HG03045 (cell line): ENCODE data around the gene CPN2.

Experiments used
- ATAC-seq: cut with Tn5 transposase; IDR thresholded peaks from one replicate; pipeline ENCODE4 v1.9.1; 2021; ENCODE audit warnings: mild to moderate bottlenecking, moderate library complexity; ENCODE audit not compliant: unreplicated experiment

The CPN2 gene

DNA sequence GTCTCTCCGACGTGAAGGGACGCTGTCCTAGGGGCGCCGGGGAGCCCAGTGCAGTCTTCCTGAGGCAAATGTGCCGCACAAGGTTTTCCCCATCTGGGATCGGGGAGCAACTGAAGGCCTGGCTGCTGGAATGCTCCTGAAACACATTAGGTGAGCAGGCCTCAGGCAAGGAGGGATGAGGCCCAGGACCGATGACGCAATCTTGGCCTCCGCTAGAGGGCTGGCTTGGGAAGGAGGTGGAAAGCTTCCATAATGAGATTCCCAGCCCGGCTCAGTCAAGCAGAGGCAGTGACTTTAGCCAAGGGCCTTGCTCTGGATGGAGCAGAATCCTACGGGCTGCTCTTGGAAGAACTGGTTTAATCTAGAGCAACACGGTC, 50.8 kb downstream of the CPN2 start:
- no peak for ATAC-seq

DNA sequence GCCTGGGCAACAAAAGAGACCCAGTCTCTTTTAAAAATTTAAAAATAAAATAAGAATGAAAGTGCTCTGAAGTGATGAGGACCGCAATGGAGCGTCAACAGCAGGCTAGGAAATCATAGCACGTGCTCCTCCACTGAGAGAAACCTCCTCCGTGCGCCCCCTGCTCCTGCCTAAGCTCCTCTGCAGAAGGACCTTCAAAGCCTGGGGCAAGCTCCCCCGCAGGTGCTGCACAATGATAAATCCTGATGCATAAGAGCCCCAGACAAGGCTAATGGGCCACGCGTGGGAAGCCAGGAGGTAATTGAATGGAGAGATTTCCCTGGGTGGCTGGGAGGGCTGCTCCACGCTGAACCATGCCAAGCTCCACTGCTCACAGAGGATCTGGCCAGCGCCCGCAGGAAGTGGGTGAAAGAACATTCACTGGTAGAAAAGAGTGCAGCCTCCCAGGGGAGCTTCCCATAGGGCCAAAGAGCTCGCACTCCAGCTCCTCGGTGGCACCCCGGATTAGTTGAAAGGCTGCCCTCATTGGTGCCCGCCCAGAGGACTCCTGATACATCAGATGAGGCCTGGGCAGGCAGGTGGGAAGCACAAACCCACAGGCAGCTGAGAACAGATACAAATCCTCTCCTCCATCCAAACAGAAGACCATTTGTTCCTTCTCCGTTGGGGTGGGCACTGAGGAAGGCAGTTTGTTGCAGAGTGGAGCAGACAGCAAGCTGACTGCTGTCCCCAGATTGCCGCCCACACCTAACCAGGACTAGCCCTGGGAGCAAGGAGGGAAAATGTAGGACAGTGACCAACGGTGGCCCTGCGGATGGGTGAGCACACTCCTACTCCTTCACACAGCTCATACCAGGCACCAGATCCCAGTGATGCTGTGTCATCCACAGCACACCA, 52.5 kb downstream of the CPN2 start:
- no peak for ATAC-seq

DNA sequence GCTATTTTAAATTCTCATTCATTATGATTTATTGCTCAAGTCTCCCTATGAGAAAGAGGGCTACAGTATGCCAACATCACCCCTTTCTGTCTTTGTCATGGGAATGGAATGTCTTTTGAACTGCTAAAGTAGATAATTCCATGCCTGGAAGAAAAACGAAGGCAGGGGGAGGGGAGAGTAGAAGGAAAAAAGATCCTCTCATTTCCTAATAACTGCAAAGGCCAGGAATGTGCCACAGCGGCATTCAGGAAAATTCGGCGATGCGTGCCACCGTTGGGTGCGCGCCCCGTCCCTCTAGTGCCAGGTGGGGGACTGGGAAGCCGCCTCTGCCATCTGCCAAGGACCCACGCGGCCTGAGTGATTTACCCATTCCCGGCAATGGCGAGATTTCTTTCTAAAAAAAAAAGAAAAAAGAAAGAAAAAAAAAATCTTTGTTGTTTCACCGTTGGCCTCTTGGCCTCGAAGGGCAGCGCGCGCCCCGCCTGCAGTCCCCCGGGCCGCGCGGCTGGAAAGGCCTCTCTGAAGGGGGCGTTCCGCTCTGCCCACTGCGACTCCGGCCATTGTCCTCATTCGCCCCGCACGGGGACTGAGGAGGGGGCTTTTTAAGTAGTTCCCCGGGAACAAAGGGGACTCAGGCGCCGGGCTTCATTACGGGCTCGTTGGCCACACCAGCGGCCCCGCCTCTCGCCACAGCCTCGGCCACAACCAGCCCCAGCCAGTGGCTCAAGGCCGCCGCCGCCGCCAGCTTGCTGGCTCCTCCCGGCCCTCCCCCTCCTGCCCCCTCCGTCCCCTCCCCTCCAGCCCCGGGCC, 54.5 kb downstream of the CPN2 start:
- ATAC-seq, result no peak

DNA sequence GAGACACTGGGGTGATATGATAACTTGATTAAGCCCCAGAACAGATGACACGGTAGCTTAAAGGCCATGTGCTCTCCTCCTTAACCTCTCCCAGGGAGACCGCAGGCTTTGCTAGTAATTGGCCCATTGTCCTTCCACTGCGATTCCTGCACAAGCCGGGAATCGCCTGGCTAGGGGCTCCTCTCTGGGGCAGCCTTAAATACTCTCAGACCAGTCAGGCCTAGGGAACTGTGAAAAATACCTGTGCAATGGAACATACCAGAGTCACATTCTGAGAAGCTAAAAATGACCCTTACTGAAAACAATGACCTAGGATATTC, 56.3 kb downstream of the CPN2 start:
- no peak for ATAC-seq

DNA sequence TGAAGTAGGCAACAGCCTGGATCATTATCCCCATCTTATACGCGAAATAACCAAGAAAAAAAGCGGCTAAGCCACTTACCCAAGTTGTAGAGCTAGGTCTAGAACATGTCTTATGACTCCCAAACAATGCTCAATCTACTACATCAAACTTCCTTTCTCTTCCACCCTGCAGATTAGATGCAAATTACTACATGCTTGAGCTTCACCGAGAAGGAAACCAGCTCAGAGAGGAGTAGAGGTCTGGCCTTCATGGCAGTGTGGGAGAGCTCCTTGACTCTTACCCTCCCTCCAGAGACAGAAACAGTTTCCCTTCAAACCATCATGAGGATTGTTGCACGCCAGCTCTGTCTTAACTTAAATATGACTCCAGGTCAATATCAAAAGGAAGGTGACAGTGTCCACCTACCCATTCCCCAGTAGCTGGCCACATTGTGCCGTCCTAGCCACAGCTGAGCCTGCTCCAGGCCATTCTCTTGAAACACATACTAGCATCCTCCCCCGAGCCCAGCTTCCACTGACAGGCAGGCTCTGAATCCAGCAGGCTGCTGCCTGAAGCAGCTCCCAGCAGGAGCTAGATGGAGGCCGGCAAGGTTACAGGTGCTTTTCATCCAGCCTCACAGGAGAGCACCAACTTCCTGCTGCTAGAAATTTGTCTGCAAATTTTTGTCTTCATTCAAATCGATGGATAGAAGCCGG, 56.8 kb downstream of the CPN2 start:
- no peak for ATAC-seq

DNA sequence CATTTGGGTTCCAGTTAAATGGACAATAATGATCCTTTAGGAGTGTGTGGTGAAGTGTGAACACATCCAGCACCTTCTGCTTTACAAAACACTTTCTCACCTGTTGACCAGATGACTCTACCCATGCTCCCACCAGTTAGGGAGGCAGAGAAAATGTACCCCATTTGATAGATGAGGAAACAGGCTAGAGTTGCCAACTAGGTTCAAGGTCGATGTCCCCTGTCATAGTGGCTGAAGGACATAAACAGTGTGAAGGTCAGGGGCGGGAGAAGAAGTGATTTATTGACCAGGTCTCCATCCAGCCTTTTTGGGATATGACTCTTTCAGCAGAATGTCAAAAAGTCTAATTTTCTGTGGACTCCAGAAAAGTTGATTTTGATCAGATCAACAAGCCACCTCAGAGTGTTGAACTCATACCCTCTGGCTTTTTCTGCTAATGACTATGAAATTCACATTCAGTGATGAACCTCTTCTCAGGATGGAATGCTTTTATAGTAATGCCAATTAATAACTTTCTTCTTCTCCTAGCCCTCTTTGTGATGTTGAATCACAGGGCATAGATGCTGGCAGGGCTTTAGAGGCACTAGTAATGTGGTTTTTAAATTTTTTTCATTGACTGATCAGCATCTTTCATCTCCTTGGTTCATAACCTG, 57.5 kb downstream of the CPN2 start:
- ATAC-seq, result no peak

DNA sequence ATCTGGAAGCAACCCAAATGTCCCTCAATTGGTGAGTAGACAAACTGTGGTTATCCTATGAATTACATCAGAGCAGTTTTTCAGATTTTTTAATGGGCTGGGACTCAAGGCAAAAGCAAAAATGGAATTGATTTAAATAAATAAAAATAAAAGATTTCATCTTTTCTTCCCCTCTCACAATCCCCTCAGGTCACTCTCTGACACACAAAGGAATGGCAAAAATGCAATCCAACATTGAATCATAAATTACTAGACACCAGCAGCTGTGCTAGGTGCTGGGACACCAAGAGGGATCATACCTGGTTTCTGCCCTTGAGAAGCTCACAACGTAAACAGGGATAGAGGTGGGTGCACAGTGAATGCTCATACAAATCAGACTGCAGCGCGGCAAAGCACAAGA, 58.8 kb downstream of the CPN2 start:
- ATAC-seq, result no peak
